Caco-2 (cell line): ENCODE results near the gene CCZ1B. TPM values are rescaled to one million over a fixed set of nuclear protein-coding genes. Genes with fewer than 3 reads are reported as not detected.
"Not testable (repeated sequence)": the region's sequence is repeated elsewhere in the genome, so short reads cannot be mapped to it uniquely, and the experiment has no call there.

Experiments used
- Bru-seq: library from RNA; stranded (reverse); fragments of 400-500 nt; gene quantifications from one replicate; lab custom pipeline; 2021; lab: Mats Ljungman, UMichigan
- BruChase-seq, 2 experiments: library from RNA; stranded (reverse); fragments of 400-500 nt; gene quantifications; one replicate each; lab custom pipeline; 2021; lab: Mats Ljungman, UMichigan
- BruUV-seq: library from RNA; stranded (reverse); fragments of 400-500 nt; replicated peaks from 2 replicates; lab custom pipeline; 2021; lab: Mats Ljungman, UMichigan
- CTCF ChIA-PET: fragments of 300-600 bp; sonication (Branson Sonifier 250); formaldehyde crosslinking; loops from one replicate; lab custom pipeline; 2022; ENCODE audit warnings: antibody characterized with exemption; lab: Charles Lee
- POLR2A ChIA-PET: fragments of 300-600 bp; sonication (Branson Sonifier 250); formaldehyde crosslinking; loops from one replicate; lab custom pipeline; 2022; ENCODE audit warnings: antibody characterized with exemption; lab: Charles Lee
- DNase-seq, 2 experiments: peaks; one replicate each; pipeline versions ENCODE4 v3.0.0 to v3.0.0-alpha.2; 2020 to 2022
- H3K27me3 ChIP-seq: replicated peaks from 2 replicates; pipeline ENCODE4 v1.6.0; 2011; ENCODE audit warnings: low read length; ENCODE audit not compliant: control insufficient read depth, insufficient read depth
- H3K36me3 ChIP-seq: 2 replicates; pipeline ENCODE4 v1.5.1; 2011; ENCODE audit warnings: low read length; ENCODE audit not compliant: control insufficient read depth, insufficient read depth
- H3K4me1 ChIP-seq: fragments of 250-450 bp; sonication (Bioruptor Pico); 2 replicates; pipeline ENCODE4 v1.5.1; 2020; ENCODE audit warnings: mild to moderate bottlenecking
- H3K4me3 ChIP-seq: 2 replicates; pipeline ENCODE4 v1.5.1; 2011; ENCODE audit warnings: low read depth, mild to moderate bottlenecking, control low read depth, low read length
- H3K9me3 ChIP-seq: fragments of 250-450 bp; sonication (Bioruptor Pico); 2 replicates; pipeline ENCODE4 v1.5.1; 2020; ENCODE audit warnings: mild to moderate bottlenecking, moderate library complexity
- H3K27ac Mint-ChIP-seq: one replicate; pipeline ENCODE4 v1.8.0; 2022; ENCODE audit warnings: mixed read lengths; ENCODE audit not compliant: unreplicated experiment
- H3K27me3 Mint-ChIP-seq: one replicate; pipeline ENCODE4 v1.8.0; 2022; ENCODE audit warnings: mixed read lengths; ENCODE audit not compliant: insufficient read depth, unreplicated experiment
- H3K36me3 Mint-ChIP-seq: one replicate; pipeline ENCODE4 v1.8.0; 2022; ENCODE audit warnings: mild to moderate bottlenecking, mixed read lengths; ENCODE audit not compliant: insufficient read depth, unreplicated experiment
- H3K4me1 Mint-ChIP-seq: one replicate; pipeline ENCODE4 v1.8.0; 2022; ENCODE audit warnings: low read depth, mixed read lengths; ENCODE audit not compliant: unreplicated experiment
- H3K4me3 Mint-ChIP-seq: one replicate; pipeline ENCODE4 v1.8.0; 2022; ENCODE audit warnings: mild to moderate bottlenecking, moderate library complexity, mixed read lengths; ENCODE audit not compliant: unreplicated experiment
- H3K9me3 Mint-ChIP-seq: one replicate; pipeline ENCODE4 v1.8.0; 2022; ENCODE audit warnings: mixed read lengths; ENCODE audit not compliant: unreplicated experiment
- intact Hi-C: fragments of 100-400 bp; cut with micrococcal nuclease; formaldehyde crosslinking; loops from one replicate; pipeline ENCODE4 v1.10.0; 2022; ENCODE audit not compliant: unreplicated experiment
- long read RNA-seq: library from polyadenylated mRNA; stranded (forward); transcript quantifications from one replicate; pipeline ENCODE4 v2.0.0, GENCODE V29; 2022
- total RNA-seq: library from RNA; stranded (reverse); gene quantifications from 2 replicates; pipeline ENCODE4 v1.2.3, GENCODE V29; 2022
- TF ChIP-seq, protein P1 (sequence below), 2 experiments: fragments of 200-600 bp in 1 of 2; IDR thresholded peaks; 1 replicate in 1 of 2; 2 replicates in 1 of 2; pipeline versions ENCODE4 v1.5.1 to v1.8.0; 2011 to 2022; ENCODE audit warnings: antibody characterized with exemption in 1 of 2, control low read depth in 1 of 2, inconsistent platforms in 1 of 2, low read depth in 1 of 2, low read length in 1 of 2, mild to moderate bottlenecking in 1 of 2, moderate library complexity in 1 of 2; ENCODE audit not compliant: insufficient read depth in 1 of 2, severe bottlenecking in 1 of 2, unreplicated experiment in 1 of 2

The CCZ1B gene
- total RNA-seq (49.8 and 60.1 TPM in 2 replicates), Bru-seq, nascent RNA (percentile 76 among the genes with signal in this experiment), BruChase-seq, experiment 1, labeled RNA remaining after a 2-hour chase (percentile 76 among the genes with signal in this experiment), BruChase-seq, experiment 2, labeled RNA remaining after a 6-hour chase (percentile 75 among the genes with signal in this experiment)
- long read RNA-seq, transcript CCZ1B-201 (15 exons, 2,885 nt) = major isoform, 42 of 50 reads
- long read RNA-seq, partial matches to known transcripts = 0 of 50 reads
- long read RNA-seq, other reads (novel, unspliced or antisense) = 6 of 50 reads

DNA sequence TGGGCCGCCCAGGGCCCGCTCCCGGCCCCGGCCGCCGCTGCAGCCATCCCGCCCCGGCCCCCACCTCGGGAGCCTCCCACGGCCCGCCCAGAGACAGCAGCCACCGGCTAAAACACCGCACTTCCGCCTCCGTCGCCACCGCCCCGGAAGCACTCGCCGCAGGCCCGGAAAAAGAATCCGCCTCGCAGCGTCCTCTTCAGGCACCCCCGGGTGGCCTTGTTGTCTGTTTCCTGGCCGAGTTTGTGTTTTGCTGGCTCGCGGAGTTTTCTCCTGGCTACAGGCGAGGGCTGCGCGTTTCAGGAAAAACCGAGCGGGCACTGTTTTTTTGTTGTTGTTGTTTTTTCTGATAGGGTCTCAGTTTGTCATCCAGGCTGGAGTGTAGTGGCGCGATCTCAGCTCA is at the start of gene CCZ1B:
Gene CCZ1B, minus strand, starts transcription at position 125 of the 400 bp plus-strand sequence. Its CDS starts 78 bp downstream, at position 47.
- H3K27me3 ChIP-seq, POLR2A ChIA-PET, H3K27me3 Mint-ChIP-seq, BruUV-seq, intact Hi-C loops, H3K9me3 Mint-ChIP-seq, H3K9me3 ChIP-seq, CTCF ChIA-PET, H3K4me1 Mint-ChIP-seq, H3K4me1 ChIP-seq, H3K36me3 ChIP-seq: not testable (repeated sequence)
- TF ChIP-seq, protein P1, sequence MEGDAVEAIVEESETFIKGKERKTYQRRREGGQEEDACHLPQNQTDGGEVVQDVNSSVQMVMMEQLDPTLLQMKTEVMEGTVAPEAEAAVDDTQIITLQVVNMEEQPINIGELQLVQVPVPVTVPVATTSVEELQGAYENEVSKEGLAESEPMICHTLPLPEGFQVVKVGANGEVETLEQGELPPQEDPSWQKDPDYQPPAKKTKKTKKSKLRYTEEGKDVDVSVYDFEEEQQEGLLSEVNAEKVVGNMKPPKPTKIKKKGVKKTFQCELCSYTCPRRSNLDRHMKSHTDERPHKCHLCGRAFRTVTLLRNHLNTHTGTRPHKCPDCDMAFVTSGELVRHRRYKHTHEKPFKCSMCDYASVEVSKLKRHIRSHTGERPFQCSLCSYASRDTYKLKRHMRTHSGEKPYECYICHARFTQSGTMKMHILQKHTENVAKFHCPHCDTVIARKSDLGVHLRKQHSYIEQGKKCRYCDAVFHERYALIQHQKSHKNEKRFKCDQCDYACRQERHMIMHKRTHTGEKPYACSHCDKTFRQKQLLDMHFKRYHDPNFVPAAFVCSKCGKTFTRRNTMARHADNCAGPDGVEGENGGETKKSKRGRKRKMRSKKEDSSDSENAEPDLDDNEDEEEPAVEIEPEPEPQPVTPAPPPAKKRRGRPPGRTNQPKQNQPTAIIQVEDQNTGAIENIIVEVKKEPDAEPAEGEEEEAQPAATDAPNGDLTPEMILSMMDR (IDR thresholded peaks at IDR 0.05; ENCODE audit: insufficient read depth in 1 of 2, low read depth in 1 of 2, low read length in 1 of 2, severe bottlenecking in 1 of 2, unreplicated experiment in 1 of 2) = peak in 1 of 2 experiments; percentile 45
- peak within 1 kb of the TSS; percentile 43 for H3K4me3 ChIP-seq
- peak within 1 kb of the TSS; percentile 96 for H3K27ac Mint-ChIP-seq
- H3K4me3 Mint-ChIP-seq = peak within 1 kb of the TSS; percentile 96
- peak; percentile 90 for DNase-seq
- H3K36me3 Mint-ChIP-seq = peaks cover 18% of the 10 kb centered on the region

DNA sequence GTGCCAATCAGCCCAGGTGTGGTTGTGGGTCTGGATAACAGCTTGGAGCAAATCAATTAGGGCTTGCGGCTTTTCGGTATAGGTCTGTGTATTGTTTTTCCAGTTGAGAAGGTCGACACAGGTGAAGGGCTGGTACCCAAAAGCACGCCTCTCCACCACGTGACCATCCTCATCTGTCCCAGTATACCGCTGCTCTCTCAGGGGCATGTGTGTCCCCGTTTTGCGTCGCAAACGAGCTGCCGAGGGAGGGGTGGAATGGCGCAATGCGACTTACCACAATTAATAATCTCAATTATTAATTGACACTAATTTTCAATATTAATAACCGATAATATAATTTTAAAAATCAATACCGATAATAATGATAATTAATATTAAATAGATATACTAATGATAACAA is 48.9 kb upstream of the CCZ1B start:
- H3K4me3 ChIP-seq, H3K4me1 ChIP-seq, POLR2A ChIA-PET, BruUV-seq, H3K27ac Mint-ChIP-seq, H3K36me3 Mint-ChIP-seq, H3K27me3 Mint-ChIP-seq, CTCF ChIA-PET, H3K4me3 Mint-ChIP-seq, H3K36me3 ChIP-seq, intact Hi-C loops, H3K27me3 ChIP-seq, DNase-seq, H3K9me3 ChIP-seq, H3K9me3 Mint-ChIP-seq: not testable (repeated sequence)
- peaks cover 15% of the 10 kb centered on the region for H3K4me1 Mint-ChIP-seq

DNA sequence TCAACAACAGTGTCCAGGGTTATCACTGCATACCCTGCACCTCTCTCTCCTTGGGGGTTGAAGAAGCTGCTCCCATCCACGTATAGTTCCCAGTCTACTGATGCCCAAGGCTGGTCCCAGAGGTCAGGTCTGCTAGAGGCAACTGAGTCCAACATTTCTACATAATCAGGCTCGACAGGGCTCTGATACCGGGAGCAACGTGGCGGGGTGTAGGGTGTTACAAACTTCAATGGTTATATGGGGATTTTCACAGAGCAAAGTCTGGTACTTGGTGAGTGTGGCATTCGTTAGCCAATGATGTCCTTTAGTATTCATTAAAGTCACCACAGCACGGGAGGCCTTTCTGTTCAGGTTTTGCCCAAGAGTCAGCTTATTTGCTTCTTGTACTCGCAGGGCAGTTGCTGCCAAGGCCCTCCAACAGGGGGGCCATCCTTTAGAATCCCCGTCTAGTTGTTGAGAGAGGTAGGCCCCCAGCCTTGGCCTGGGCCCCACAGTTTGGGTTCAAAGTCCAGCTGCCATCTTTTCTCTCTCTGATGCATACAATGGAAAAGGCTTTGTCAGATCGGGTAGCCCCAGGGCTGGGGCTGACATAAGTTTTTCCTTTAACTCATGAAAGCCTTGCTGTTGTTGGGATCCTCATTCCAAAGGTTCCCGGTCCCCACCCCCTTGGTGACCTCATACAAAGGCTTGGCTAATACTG is 46.3 kb upstream of the CCZ1B start:
- H3K4me1 ChIP-seq, H3K4me3 ChIP-seq, CTCF ChIA-PET, H3K36me3 Mint-ChIP-seq, H3K4me3 Mint-ChIP-seq, H3K27me3 Mint-ChIP-seq, H3K27ac Mint-ChIP-seq, H3K36me3 ChIP-seq, intact Hi-C loops, H3K9me3 ChIP-seq, H3K27me3 ChIP-seq, POLR2A ChIA-PET, BruUV-seq, H3K9me3 Mint-ChIP-seq: not testable (repeated sequence)
- H3K4me1 Mint-ChIP-seq = peaks cover 15% of the 10 kb centered on the region
- DNase-seq = peak; percentile 31 to 54

DNA sequence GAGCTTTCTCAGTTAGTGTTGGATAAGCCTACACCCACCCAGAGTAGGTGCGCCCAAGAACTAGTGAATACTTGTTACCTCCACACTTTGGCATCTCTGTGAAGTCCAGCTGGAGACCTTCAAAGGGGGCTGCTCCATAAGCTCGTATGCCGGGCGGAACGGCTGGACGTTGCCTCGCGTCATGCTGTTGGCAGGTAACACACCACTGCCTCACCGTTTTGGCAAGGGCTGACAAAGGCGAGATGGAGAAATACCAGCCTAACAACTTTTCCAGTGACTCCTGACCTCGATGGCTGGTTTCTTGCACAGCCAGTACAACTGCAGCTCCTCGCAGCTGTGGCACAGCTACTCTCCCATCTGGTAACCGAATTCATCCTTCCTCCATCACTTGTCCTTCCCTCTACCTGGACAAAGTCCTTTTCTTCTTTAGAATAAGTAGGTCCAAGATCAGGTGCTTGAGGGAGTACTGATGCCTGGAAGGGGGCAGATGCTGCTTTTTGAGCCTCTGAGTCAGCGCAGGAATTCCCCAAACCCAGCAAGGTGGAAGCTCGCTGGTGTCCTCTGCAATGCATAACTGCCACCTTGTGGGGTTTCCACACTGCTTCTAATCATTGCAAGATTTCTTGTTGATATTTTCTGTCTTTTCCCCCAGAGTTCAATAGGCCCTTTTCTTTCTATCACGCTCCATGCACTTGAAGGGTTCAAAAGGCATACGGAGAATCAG is 45.5 kb upstream of the CCZ1B start:
- POLR2A ChIA-PET, H3K36me3 Mint-ChIP-seq, H3K27ac Mint-ChIP-seq, BruUV-seq, H3K4me1 ChIP-seq, H3K9me3 ChIP-seq, H3K4me3 ChIP-seq, H3K9me3 Mint-ChIP-seq, H3K27me3 Mint-ChIP-seq, H3K27me3 ChIP-seq, DNase-seq, intact Hi-C loops, H3K4me3 Mint-ChIP-seq, H3K36me3 ChIP-seq: not testable (repeated sequence)
- H3K4me1 Mint-ChIP-seq = peaks cover 15% of the 10 kb centered on the region
- CTCF ChIA-PET = interaction anchor here (0.7 kb wide), 1 partner anchor 31 kb away, joined by 3 read pairs; no protein-coding TSS in a partner anchor

DNA sequence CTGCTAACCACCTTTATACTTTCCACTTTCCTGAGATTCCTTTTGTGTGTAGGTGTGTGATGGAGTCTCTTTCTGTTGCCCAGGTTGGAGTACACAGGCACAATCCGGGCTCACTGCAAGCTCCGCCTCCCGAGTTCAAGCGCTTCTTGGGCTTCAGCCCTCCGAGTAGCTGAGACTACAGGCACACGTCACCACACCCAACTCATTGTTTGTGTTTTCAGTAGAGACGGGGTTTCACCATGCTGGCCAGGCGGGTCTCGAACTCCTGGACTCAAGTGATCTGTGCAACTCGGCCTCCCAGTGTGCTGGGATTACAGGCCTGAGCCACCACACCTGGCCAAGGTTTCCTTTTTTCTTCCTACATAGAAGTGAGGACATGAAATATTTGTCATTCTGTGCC is 38.7 kb upstream of the CCZ1B start:
- H3K4me3 Mint-ChIP-seq, H3K36me3 Mint-ChIP-seq, CTCF ChIA-PET, H3K27me3 ChIP-seq, H3K9me3 ChIP-seq, H3K9me3 Mint-ChIP-seq, intact Hi-C loops, DNase-seq, H3K4me1 ChIP-seq, H3K27me3 Mint-ChIP-seq, H3K27ac Mint-ChIP-seq, POLR2A ChIA-PET, H3K4me3 ChIP-seq, H3K4me1 Mint-ChIP-seq, BruUV-seq, H3K36me3 ChIP-seq: not testable (repeated sequence)

DNA sequence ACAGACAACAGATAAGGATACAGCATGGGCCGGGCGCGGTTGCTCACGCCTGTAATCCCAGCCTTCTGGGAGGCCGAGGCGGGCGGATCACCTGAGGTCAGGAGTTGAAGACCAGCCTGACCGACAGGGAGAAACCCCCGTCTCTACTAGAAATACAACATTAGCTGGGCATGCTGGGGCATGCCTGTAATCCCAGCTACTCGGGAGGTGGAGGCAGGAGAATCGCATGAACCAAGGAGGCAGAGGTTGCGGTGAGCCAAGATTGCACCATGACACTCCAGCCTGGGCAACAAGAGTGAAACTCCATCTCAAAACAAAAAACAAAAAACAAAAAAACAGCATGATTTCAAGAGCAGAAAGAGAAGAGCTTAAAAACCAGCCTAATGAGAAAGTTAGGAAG is 38.1 kb upstream of the CCZ1B start:
- BruUV-seq, H3K4me3 Mint-ChIP-seq, H3K27ac Mint-ChIP-seq, H3K36me3 ChIP-seq, H3K4me1 Mint-ChIP-seq, intact Hi-C loops, H3K4me1 ChIP-seq, H3K27me3 ChIP-seq, H3K36me3 Mint-ChIP-seq, H3K9me3 Mint-ChIP-seq, H3K4me3 ChIP-seq, POLR2A ChIA-PET, H3K9me3 ChIP-seq, H3K27me3 Mint-ChIP-seq, DNase-seq, CTCF ChIA-PET: not testable (repeated sequence)
